ENCODE data around the gene KCNK17. TPM values are rescaled to one million over a fixed set of nuclear protein-coding genes. Genes with fewer than 3 reads are reported as not detected.

KCNK17 gene
- total and polyA plus RNA-seq, 2 of the 8 experiments (the other 6 are each of a cell fraction or from before 2014, with no cell fraction given): 2.9 to 3.4 TPM

DNA sequence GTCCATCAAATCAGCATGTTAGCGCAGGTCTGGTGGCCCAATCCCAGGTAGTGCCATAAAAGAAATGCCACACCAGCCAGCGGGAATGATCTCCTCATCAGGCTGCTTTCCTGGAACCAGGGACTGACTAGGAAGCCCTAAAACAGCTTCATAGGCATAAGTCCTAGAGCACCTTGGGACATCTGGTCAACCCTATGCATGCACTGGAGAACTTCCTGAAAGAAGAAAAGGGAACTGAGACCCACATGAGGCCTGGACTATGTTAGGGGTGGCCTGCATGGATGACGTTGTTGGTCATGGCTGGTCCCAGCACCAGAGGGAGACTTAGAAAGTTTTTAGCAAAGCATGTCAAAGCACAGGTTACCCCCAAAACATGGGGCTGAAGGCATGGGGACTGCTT, 15.8 kb upstream of the KCNK17 start:
- Histone ChIP-seq H3K23me2 (ENCODE audit: low read depth, low read length) (no peaks in the 10 kb centered on the region), H3K79me1 (ENCODE audit: low read depth, low read length) (no peaks in the 10 kb centered on the region), H3K4me3 (ENCODE audit: extremely low read depth in 1 of 4, insufficient read depth in 2 of 4, low read depth in 3 of 4, low read length in 4 of 4) (no peak overlapping the region), H3K4ac (replicated peaks; ENCODE audit: insufficient read length, low read depth, low read length) (no peak overlapping the region), H2BK20ac (ENCODE audit: low read length) (no peak overlapping the region), H4K5ac (ENCODE audit: insufficient read length, low read depth, low read length) (no peak overlapping the region), H3K14ac (ENCODE audit: insufficient read length) (no peak overlapping the region), H3K9me3 (ENCODE audit: insufficient read depth in 2 of 2, low read depth in 1 of 2, low read length in 1 of 2) (no peaks in the 10 kb centered on the region), H4K91ac (replicated peaks; ENCODE audit: insufficient read length, low read length) (no peak overlapping the region), H4K20me1 (replicated peaks in 1 of 2; ENCODE audit: control insufficient read depth in 1 of 2, insufficient read depth in 2 of 2, low read length in 2 of 2) (no peaks in the 10 kb centered on the region), H2AK5ac (ENCODE audit: low read depth, low read length) (no peak overlapping the region), H3K56ac (replicated peaks; ENCODE audit: insufficient read length, low read depth, low read length) (no peak overlapping the region), H2BK15ac (ENCODE audit: low read length) (no peak overlapping the region), H3K4me1 (replicated peaks in 1 of 4; ENCODE audit: control insufficient read depth in 3 of 4, insufficient read depth in 4 of 4, low read length in 3 of 4) (no peaks in the 10 kb centered on the region), H3K27ac (ENCODE audit: low read depth, low read length) (no peak overlapping the region), H2BK5ac (ENCODE audit: low read depth, low read length) (no peak overlapping the region), H2AFZ (ENCODE audit: low read length) (no peak overlapping the region), H2BK120ac (replicated peaks; ENCODE audit: low read depth, low read length) (no peak overlapping the region), H3K27me3 (replicated peaks in 1 of 4; ENCODE audit: control insufficient read depth in 3 of 4, extremely low read depth in 1 of 4, insufficient read depth in 3 of 4, low read length in 3 of 4) (no peaks in the 10 kb centered on the region), H3K4me2 (ENCODE audit: insufficient read depth in 1 of 2, low read depth in 2 of 2, low read length in 2 of 2) (no peak overlapping the region), H3K79me2 (ENCODE audit: control insufficient read depth in 1 of 2, insufficient read depth in 2 of 2, low read length in 2 of 2) (no peaks in the 10 kb centered on the region; a peak in 1 of 4 replicates), H3K18ac (ENCODE audit: extremely low read depth, low read length) (no peak overlapping the region), H3K36me3 (ENCODE audit: control insufficient read depth in 2 of 4, insufficient read depth in 4 of 4, low read length in 3 of 4) (no peaks in the 10 kb centered on the region), H3K9ac (replicated peaks in 1 of 4; ENCODE audit: extremely low read depth in 1 of 4, low read depth in 3 of 4, low read length in 3 of 4) (no peak overlapping the region), H4K8ac (ENCODE audit: extremely low read depth, insufficient read depth, low read length) (no peak overlapping the region), H2BK12ac (ENCODE audit: low read depth, low read length) (no peak overlapping the region), H3K23ac (ENCODE audit: insufficient read length) (no peak overlapping the region)
- ChIA-PET CTCF (ENCODE audit: partially characterized antibody) (interaction anchor here (0.6 to 3.0 kb wide), 4 partner anchors 12 to 228 kb away, joined by 3 to 10 read pairs (median 5); no protein-coding TSS in a partner anchor), POLR2A (ENCODE audit: partially characterized antibody) (no interaction called here)
- DNase-seq (ENCODE audit: low read depth in 1 of 2, low spot score in 2 of 2) (no peak), FAIRE-seq (no peak)
- peak; percentile 36; the same call in 1 of the 2 replicates for TF ChIP-seq TBP (IDR thresholded peaks at IDR 0.05; ENCODE audit: low read depth, low read length)
- TF ChIP-seq RNF2 (IDR thresholded peaks at IDR 0.05; ENCODE audit: borderline replicate concordance, low read depth, low read length, missing control alignments, poor library complexity, severe bottlenecking): no peak
- WGBS, 2 experiments (ENCODE audit: extremely low coverage in 1 of 2, insufficient coverage in 1 of 2, insufficient read length in 1 of 2, insufficient replicate concordance in 2 of 2, low coverage in 1 of 2, low lambda C conversion rate in 2 of 2, missing lambda C conversion rate in 1 of 2): 92% methylated on average over 3 of the region's 3 CpGs; no CpG with 5 or more reads in 1 of the 2 experiments

All from H1 (cell line).